Neural progenitor cell (in vitro differentiated cells): ENCODE results near the gene UBE2Z.

ENCODE experiments used
- CTCF ChIP-seq: fragments of 200-600 bp; sonication (generic); IDR thresholded peaks from 2 replicates; pipeline ENCODE4 v1.5.1; 2017; ENCODE audit warnings: antibody characterized with exemption, mild to moderate bottlenecking
- EZH2 ChIP-seq: fragments of 200-600 bp; sonication (generic); IDR thresholded peaks from 2 replicates; pipeline ENCODE4 v1.6.1; 2017; ENCODE audit warnings: antibody characterized with exemption, mild to moderate bottlenecking, moderate library complexity
- EZH2phosphoT487 ChIP-seq: fragments of 200-600 bp; sonication (generic); IDR thresholded peaks from 2 replicates; pipeline ENCODE4 v1.6.1; 2017; ENCODE audit warnings: antibody characterized with exemption

GRCh38 chr17:48883171-48883570 is 25.0 kb upstream of the UBE2Z start:
- TF ChIP-seq CTCF (no peak), EZH2phosphoT487 (no peak), EZH2 (no peak)
